Head of caudate nucleus (tissue), 42 donors: Measurements from ENCODE around the gene ST3GAL5.
"Not testable (repeated sequence)": the region's sequence is repeated elsewhere in the genome, so short reads cannot be mapped to it uniquely, and the experiment has no call there.

Experiments
- DNase-seq, 42 donors: peaks; one replicate each; pipeline versions ENCODE4 v3.0.0 to v3.0.0-alpha.2; 2020 to 2021; ENCODE audit warnings: mixed read lengths in 7 of 42
- intact Hi-C: fragments of 100-400 bp; cut with DNase I; formaldehyde crosslinking; loops from one replicate; pipeline ENCODE4 v1.15.0; 2022

Gene ST3GAL5

DNA sequence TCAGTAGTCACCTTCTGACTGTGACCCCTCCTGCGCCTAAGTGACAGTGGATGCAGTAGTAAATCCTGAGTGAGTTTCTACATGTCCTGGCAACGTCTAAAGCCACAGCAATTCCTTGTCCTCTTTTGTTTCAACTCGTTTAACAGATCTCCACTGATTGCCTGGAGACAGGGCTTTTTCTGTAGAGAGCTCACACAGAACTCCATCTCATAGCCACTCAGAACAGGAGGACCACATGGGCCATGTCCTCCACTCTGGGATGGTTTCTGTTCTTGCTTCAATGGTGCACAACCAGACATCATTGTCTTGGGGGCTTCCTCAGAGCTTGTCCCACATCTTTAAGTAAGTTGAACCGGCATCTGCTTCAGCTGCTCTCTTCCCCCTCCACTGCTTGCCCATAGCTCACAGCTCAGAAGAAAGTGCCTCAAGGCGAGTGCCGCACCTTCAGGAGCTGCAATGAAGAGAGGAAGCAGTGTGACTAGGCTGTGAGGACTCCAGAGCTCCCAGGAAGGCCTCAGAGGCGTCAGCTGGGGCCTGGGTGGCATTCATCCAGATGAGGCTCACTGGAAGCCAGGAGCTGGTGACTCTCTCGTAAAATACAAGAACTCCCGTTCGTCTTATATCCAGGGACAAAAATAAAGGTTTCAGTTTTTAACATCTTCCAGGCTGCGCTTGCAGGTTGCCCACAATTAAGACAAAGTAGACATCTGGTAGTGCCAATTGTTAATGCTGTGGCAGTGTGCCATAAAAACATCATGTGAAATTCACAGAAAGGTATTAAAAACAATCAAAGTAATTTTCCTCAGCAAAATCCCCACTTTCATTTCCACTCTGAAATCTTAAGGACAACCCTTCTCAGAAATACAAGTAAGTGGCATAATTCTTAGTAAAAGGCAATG lies 37.3 kb downstream of the ST3GAL5 start:
- intact Hi-C loops, result loop anchor here (5.0 kb wide), 1 partner anchor 36 kb away; the partner anchor contains the start of gene ST3GAL5
- DNase-seq, result peak in 40 of 42 donors; percentile 19 to 82 (median 58)

DNA sequence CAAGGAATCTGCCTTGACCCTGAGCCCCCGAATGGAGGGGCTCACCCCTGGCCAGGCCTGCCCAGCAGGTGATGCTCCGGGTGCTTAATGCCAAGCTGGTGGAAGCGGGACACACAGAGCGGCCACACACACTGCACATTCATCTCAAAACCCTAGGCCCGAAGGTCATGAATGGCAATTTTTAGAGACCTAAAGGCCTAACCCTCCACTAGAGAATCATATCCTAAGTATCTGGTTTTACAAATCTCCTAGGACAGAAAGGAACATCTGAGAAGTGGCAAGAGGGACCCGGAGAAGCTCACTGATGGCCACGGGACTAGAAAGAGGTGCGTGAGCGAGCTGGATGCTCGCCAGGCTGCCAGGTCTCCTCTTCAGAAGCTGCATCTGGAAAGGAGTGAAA lies 38.3 kb downstream of the ST3GAL5 start:
- peak in 1 of 42 donors; percentile 30 for DNase-seq
- intact Hi-C loops, result loop anchor here (5.0 kb wide), 1 partner anchor 37 kb away; the partner anchor contains the start of gene ST3GAL5

DNA sequence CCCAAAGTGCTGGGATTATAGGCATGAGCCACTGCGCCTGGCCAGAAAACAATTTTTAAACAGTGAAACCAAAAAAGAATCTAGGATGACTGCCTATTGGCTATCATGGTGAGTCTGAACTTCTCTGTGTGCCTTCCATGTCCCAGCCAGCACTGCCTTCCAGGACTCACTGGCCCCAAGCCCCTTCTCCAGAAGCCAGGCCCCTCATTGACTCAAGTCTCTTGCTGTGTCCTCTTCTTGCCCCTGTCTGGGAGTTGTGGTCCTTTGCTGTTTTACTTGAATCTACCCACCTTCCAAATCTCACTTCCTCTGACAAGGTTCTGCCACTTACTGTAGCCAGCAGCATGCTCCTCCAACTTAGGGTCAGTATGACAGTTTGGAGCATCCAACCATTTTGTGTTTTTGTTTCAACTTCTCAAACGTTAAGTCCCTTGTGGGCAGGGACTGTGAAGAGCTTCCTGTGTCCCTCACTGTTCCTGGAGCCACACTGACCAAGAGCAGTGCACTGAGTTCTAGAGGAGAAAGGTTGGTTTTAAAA lies 41.7 kb downstream of the ST3GAL5 start:
- intact Hi-C loops, result no loop called here
- no peak for DNase-seq

DNA sequence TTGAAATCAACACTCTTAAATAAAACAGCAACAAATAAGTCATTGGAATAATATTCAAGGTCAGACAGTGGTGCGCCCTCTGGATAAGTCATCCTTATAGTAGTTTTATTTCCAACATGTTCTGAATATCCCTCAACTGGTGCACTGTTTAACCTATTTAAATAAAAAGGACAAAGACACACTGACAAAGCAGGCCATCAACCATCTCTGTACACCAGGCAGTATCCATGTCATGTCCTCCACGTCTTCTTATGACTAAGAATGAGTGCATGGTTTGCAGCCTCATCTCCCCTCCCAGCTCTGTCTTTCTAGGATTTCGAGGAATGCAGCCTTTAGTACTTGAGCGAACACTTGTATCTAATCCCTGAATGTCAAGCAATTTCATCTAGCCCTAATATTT lies 42.4 kb downstream of the ST3GAL5 start:
- DNase-seq, result no peak
- intact Hi-C loops, result no loop called here

DNA sequence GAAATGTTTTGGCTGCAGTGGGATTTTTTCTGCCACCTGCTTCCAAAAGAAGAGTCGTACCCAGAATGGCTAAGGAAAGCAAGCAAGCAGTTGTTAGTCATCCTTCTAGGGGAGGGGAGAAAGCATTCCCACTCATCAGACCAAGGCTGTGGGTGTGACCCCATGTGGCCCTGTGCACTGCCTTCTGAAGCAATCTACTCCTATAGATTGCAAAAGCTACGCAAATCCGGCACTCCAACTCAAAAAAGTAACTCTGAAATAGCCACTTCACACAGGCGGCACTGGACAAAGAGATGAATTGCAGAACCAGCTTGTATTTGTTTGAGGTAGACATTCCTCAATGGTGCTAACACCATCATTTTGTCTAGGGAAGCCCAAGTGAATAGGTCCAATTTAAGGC lies 44.3 kb downstream of the ST3GAL5 start:
- DNase-seq, result peak in 12 of 42 donors; percentile 16 to 68 (median 44)
- intact Hi-C loops, result no loop called here

DNA sequence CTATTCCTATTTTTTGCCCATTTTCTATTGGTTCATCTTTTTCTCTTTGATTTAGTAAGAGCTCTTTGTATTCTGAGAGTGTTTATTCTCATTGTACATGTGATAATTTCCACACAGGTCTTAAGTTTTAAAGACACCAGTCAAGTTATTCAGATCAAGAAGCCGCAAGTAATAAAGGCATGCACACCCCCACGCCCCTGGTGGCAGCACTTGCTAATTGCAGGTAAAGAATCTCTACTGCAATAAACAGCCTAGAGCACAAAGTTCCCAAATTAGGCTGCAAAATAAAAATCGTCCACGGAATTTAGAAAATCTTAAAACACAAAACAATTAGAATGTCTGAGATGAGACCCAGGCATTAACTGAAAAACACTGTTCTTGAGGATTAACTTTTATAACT lies 45.2 kb downstream of the ST3GAL5 start:
- no peak for DNase-seq
- intact Hi-C loops, result no loop called here

DNA sequence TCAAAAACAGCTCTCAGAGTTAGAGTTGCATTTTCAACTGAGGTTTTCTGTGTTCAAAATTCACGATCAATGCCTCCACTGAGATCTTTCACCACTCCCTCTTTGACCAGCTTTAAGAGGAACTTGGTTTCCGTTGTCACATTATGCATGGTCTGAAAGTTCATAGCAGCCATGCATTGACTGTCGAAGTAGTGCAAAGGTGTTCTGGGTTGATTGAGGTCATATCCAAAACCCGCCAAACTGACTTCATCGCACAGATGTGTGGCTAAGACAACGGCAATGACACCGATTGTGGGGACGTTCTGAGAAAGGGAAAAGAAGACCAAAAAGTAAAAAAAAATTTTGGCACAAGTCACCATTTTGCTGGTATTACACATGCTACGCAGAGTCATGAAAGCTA lies 48.7 kb downstream of the ST3GAL5 start:
- DNase-seq, result no peak
- intact Hi-C loops, result no loop called here

DNA sequence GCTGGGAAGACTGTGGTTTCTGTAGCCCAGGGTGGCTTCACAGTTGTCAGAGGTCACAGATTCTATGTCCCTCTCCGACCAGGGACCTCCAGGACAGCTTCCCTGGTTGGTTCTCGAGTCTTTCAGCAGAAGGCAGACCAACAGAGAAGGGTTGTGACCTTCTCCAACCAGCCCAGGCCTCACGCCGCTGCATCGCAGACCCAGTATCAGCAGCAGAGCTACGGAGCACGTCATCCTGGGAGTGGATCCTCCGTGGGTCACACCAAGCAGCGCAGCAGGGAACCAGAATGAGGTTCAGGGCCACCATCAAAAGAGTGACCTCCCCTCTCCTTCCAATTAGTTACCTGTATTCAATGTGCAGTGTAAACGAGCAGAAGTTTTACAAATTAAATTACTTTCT lies 49.3 kb downstream of the ST3GAL5 start:
- intact Hi-C loops, result no loop called here
- DNase-seq, result no peak

DNA sequence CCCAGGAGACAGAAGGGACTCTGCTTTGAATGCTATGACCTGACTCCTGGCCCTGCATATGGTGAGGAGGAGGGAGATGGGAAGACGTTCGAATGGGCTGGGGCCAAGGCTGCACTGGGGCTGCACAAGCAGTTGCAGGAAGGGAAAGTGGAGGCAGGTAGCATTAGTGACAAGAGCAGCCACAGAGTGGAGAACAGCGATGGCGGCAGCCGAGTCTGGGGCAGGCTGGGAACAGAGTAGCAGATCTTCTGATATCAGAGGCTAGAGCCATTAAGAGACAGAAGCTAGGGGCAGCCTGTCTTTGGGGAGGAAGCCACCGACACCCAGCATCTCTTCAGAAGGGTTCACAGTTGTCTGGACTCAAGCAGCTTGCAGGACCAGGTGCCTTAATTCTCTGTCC lies 50.1 kb downstream of the ST3GAL5 start:
- no peak for DNase-seq
- intact Hi-C loops, result no loop called here

DNA sequence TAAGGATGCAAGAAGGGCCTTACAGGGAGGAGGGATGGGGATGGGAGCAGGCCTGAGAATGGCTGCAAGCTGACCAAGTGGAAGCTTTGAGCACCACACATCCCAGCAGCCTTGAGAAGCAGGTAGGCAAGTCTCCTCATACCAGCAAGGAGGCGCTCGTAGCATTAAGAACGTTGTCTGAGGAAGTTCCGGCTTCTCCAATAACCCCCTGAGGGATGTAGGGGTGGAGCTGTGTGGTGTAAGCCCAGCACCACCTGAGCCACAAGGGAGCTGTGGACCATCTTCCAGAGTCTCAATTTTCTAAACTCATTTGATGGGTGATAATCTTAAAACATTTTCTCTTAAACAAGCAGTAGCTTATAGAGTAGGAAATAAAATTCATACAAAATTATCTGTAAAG lies 50.6 kb downstream of the ST3GAL5 start:
- intact Hi-C loops, result no loop called here
- DNase-seq, result no peak

DNA sequence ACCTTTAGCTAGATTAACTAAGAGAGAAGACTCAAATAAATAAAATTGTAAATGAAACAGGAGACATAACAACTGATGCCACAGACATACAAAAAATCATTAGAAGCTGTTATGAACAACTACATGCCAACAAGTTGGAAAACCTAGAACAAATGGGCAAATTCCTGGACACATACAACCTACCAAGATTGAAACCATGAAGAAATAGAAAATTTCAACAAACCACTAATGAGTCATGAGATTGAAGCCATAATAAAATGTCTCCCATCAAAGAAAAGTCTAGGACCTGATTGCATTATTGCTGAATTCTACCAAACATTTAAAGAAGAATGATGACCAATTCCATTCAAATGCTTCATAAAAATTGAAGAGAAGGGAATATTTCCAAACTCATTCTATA lies 54.3 kb downstream of the ST3GAL5 start:
- intact Hi-C loops, result no loop called here
- DNase-seq, result no peak

DNA sequence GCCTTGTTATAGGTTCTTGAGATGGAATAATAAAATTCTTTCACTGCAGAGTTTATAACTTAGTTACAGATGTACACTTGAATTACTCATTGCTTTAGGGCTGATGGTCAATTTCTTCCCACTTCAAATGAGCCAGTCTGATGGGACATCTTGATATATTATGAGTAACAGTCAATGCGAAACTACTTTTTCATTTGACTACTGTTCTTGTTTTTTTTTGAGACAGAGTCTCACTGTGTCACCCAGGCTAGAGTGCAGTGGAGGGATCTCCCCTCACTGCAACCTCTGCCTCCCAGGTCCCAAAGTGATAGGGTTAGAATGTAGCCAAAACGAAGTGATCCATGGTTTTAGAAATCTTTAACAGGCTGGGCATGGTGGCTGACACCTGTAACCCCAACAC lies 57.1 kb downstream of the ST3GAL5 start:
- DNase-seq, result no peak
- intact Hi-C loops, result no loop called here

DNA sequence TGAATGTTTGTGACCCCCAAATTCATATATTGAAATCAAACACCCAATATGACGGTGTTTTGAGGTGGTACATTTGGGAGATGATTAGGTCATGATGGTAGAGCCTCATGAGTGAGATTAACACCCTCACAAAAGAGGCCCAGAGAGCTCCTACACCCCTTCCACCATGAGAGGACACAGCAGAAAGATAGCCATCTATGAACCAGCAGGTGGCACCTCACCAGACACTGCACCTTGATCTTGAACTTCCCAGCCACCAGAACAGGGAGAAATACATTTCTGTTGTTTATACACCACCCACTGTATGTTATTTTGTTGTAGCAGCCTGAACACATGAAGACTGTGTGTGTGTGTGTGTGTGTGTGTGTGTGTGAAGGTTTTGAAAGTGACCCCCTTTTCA lies 58.1 kb downstream of the ST3GAL5 start:
- intact Hi-C loops, result no loop called here

DNA sequence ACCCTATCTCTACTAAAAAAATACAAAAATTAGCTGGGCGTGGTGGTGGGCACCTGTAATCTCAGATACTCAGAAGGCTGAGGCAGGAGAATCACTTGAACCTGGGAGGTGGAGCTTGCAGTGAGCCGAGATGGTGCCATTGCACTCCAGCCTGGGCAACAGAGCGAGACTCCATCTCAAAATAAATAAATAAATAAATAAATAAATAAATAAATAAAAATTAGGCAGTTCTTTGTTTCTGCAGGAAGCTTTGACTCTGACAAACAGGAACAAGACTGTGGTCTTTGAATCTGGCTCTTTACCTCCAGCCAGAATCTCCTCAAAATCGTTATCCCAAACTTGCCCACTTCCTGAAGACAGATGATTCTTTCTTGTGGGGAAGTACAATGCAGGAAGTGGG lies 59.4 kb downstream of the ST3GAL5 start:
- not testable (repeated sequence) for DNase-seq
- intact Hi-C loops, result loop anchor here (5.0 kb wide), 2 partner anchors 58 to 253 kb away; partner anchors contain the start of gene ST3GAL5

More for the DNA sequence above, 58.1 kb downstream of the ST3GAL5 start:
- peak in 1 of 42 donors; percentile 39 for DNase-seq

DNA sequence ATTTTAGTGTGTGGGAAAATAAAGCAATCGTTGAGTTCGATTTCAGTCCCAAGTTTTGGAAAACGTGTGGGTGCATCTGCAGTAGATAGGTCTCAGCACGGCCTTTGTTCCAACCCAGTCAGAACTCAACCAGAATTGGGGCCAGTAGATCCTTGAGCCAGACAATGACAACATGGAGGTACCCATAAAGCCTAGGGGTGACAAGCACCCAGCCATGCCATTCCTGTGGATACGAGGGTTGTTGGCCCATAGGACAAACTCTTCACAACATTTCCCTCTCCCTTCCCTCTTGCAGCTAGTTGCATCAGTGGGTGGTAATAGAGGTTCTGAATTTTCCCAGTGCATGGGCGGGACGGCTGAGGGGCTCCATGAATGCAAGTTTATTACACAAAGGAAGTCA lies 60.1 kb downstream of the ST3GAL5 start:
- intact Hi-C loops, result loop anchor here (5.0 kb wide), 2 partner anchors 59 to 254 kb away; partner anchors contain the start of gene ST3GAL5
- DNase-seq, result peak in 1 of 42 donors; percentile 18

DNA sequence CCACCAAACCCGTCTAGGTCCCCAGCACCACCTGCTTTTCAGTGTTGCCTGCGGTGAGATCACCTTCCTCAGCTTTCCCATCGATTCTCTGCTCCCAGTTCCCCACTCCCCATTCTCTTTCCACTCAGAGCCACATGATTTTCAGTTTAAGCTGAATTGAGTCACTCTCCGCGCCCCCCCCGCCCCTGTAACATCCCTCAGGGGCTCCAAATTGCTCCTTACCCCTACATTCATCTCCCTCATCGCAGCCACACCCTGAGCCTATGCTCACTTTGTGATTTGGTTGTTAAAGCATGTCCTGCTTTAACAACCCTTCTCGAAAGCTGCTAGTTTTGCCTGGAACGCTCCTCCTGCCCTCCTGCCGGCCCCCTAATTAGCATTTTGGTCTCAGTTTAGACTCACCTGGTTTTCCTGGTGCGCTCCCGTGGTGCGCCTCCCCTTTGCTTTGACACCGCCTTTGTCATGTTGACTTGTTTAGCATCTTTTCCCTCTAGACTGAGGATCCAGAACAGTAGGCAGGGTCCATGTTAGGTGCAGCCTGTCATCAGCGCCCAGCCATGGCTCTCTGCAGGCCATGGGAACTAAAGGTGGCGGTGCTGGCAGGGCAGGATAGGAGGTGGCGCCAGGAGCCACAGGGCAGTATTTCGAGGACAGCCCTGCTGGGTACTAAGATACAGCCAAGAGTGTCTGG lies 60.8 kb downstream of the ST3GAL5 start:
- no peak for DNase-seq
- intact Hi-C loops, result loop anchor here (5.0 kb wide), 2 partner anchors 59 to 254 kb away; partner anchors contain the start of gene ST3GAL5

DNA sequence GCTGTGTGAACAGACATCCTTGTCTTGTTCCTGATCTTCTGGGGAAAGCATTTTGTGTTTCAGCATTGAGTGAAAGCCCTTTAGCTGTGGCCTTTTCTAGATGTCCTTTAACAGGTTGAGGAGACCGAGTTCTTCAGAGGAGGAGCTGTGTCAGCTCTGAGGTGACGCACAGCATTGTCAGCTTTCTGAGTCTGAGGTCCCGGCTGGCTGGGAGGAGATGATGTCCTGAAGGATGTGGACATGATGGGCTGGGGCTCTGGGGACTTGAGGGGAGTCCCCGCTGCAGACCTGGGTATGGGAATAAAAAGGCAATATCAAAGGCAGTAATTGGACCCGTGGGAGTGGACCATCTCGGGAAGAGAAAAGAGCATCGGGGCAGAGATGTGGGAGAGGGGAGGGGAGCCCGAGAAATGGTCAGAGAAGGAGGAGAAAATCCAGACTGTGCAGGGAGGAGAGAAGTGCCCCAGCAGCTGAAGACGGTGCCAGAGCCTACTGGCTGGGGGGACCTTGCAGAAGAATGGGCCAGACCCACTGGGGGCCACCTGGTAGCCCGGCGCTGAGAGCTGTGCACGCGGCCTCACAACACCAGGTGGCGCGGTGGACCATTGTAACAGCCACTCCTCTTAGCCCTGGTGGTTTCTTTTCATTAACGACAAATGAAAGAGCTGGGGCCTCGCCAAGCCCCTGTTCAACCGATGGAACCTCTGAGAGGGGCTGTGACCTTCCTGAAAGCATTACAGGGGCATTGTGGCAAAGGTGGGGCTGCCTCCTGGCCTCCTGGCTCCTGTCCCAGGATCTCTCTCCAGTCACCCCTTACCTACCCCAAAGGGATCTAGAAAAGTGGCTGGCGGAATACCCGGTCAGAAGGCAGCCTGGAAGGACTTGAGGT lies 61.6 kb downstream of the ST3GAL5 start:
- intact Hi-C loops, result loop anchor here (5.0 kb wide), 2 partner anchors 60 to 255 kb away; partner anchors contain the start of gene ST3GAL5
- DNase-seq, result peak; percentile 66 to 94 (median 84)

DNA sequence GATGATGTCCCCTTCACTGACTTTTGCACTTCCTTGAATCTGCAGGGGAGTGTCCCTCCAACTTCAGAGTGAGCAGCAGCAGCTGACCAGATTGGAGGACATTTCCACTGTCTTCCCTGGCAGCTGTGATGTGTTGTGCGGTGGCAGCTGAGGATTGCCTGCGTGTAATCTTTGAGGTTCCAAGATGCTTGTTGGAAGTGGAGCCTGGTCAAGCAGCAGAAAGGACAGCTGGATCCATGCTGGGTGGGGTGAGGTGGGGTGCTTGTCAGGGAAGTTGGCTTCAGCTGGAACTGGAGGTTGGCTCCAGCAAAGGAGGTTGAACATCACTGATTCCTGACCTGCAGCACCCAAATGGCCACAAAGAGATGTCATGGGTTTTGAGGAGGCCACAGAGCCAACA lies 64.8 kb downstream of the ST3GAL5 start:
- DNase-seq, result peak in 1 of 42 donors; percentile 26
- intact Hi-C loops, result no loop called here

DNA sequence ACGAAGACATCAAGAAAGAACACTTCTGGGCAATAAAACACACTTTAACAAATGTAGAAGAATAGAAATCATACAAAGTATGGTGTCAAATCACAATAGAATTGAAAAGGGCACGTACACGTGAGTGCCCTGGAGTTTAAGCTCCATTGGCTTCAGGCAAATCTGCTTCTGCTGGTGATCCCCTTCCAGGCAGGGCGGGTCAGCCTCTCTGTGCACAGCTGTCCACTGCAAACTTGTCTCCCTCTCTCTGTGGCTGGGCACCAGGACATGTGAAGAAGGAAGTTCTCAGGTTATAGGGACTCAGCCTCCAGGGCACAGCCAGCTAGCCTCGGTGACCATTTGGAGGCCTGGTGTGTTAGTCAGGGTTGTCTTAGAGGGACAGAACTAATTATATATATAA lies 66.0 kb downstream of the ST3GAL5 start:
- intact Hi-C loops, result no loop called here
- DNase-seq, result peak in 2 of 42 donors; percentile 25 to 41
